HG03520 (cell line): Measurements from ENCODE around the gene CENPT.
A peak's percentile ranks its signal among the peaks of the same experiment; 100 is the strongest.

Experiments
- ATAC-seq: cut with Tn5 transposase; IDR thresholded peaks from one replicate; pipeline ENCODE4 v1.9.1; 2021; ENCODE audit warnings: mild to moderate bottlenecking, moderate library complexity; ENCODE audit not compliant: unreplicated experiment

CENPT gene

GRCh38 chr16:67847064-67847861 lies at the start of gene CENPT:
Gene CENPT (minus strand): TSS chr16:67847693. CDS start chr16:67833859, 13,834 bp downstream.
- peak; percentile 40 for ATAC-seq

GRCh38 chr16:67897231-67897630 lies 49.7 kb upstream of the CENPT start:
- no peak for ATAC-seq

GRCh38 chr16:67893743-67894399 lies 46.4 kb upstream of the CENPT start:
- ATAC-seq = no peak

- peak; percentile 79 for ATAC-seq
Observed at GRCh38 chr16:67892899-67893742, 45.6 kb upstream of the CENPT start, which contains the start of gene PSKH1. Gene PSKH1 (plus strand): TSS chr16:67893254. CDS start chr16:67908750, 15,496 bp downstream.

- no peak for ATAC-seq
Observed at GRCh38 chr16:67892375-67892774, 44.9 kb upstream of the CENPT start.

GRCh38 chr16:67888331-67888730 lies 40.8 kb upstream of the CENPT start:
- ATAC-seq = no peak

GRCh38 chr16:67886387-67886786 lies 38.9 kb upstream of the CENPT start:
- ATAC-seq = no peak

GRCh38 chr16:67885976-67886375 lies 38.5 kb upstream of the CENPT start:
- ATAC-seq = no peak

GRCh38 chr16:67885545-67885944 lies 38.1 kb upstream of the CENPT start:
- no peak for ATAC-seq

- ATAC-seq = no peak
Observed at GRCh38 chr16:67884684-67885083, 37.2 kb upstream of the CENPT start, which contains the start of gene NRN1L. Gene NRN1L (plus strand): TSS chr16:67884885. CDS start chr16:67884904, 19 bp downstream.

GRCh38 chr16:67883872-67884261 lies 36.4 kb upstream of the CENPT start:
- no peak for ATAC-seq

GRCh38 chr16:67883146-67883871 lies 35.8 kb upstream of the CENPT start:
- no peak for ATAC-seq

- no peak for ATAC-seq
Observed at GRCh38 chr16:67882374-67883145, 35.1 kb upstream of the CENPT start.

GRCh38 chr16:67881621-67882161 lies 34.2 kb upstream of the CENPT start:
- no peak for ATAC-seq

- no peak for ATAC-seq
Observed at GRCh38 chr16:67880584-67880983, 33.1 kb upstream of the CENPT start.

GRCh38 chr16:67879936-67880335 lies 32.4 kb upstream of the CENPT start:
- ATAC-seq = no peak

GRCh38 chr16:67879462-67879861 lies 32.0 kb upstream of the CENPT start:
- no peak for ATAC-seq

GRCh38 chr16:67878846-67879245 lies 31.4 kb upstream of the CENPT start:
- ATAC-seq = no peak

- no peak for ATAC-seq
Observed at GRCh38 chr16:67878232-67878631, 30.7 kb upstream of the CENPT start.
